ENCODE measurements around the gene ALPP.

ALPP gene

GRCh38 chr2:232395586-232395985, 17.0 kb downstream of the ALPP start:
- Histone ChIP-seq H3K79me2 (ENCODE audit: insufficient read depth, low read length) (no peaks in the 10 kb centered on the region), H2AFZ (ENCODE audit: low read depth, low read length) (no peak overlapping the region), H3K4me3 (ENCODE audit: low read depth in 1 of 2, low read length in 2 of 2) (no peak overlapping the region), H3K4me1 (ENCODE audit: insufficient read depth, low read length) (no peaks in the 10 kb centered on the region), H3K9me3 (ENCODE audit: insufficient read depth, low read length, severe bottlenecking) (no peaks in the 10 kb centered on the region), H3K27ac (ENCODE audit: low read length) (no peak overlapping the region), H3K36me3 (ENCODE audit: insufficient read depth, low read length) (no peaks in the 10 kb centered on the region), H3K27me3 (ENCODE audit: insufficient read depth, low read length, poor library complexity) (peaks cover under 1% of the 10 kb centered on the region), H3K4me2 (ENCODE audit: insufficient read depth, low read length) (no peak overlapping the region), H4K20me1 (ENCODE audit: insufficient read depth, low read length) (no peaks in the 10 kb centered on the region), H3K9ac (ENCODE audit: low read depth, low read length) (no peak overlapping the region)
- DNase-seq (no peak), ATAC-seq (ENCODE audit: insufficient read depth, low read depth) (no peak)
- no peak for TF ChIP-seq EZH2 (IDR thresholded peaks at IDR 0.05; ENCODE audit: borderline replicate concordance, low read depth, low read length, severe bottlenecking)
- TF ChIP-seq, protein P1, sequence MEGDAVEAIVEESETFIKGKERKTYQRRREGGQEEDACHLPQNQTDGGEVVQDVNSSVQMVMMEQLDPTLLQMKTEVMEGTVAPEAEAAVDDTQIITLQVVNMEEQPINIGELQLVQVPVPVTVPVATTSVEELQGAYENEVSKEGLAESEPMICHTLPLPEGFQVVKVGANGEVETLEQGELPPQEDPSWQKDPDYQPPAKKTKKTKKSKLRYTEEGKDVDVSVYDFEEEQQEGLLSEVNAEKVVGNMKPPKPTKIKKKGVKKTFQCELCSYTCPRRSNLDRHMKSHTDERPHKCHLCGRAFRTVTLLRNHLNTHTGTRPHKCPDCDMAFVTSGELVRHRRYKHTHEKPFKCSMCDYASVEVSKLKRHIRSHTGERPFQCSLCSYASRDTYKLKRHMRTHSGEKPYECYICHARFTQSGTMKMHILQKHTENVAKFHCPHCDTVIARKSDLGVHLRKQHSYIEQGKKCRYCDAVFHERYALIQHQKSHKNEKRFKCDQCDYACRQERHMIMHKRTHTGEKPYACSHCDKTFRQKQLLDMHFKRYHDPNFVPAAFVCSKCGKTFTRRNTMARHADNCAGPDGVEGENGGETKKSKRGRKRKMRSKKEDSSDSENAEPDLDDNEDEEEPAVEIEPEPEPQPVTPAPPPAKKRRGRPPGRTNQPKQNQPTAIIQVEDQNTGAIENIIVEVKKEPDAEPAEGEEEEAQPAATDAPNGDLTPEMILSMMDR (IDR thresholded peaks at IDR 0.05; ENCODE audit: borderline replicate concordance, extremely low read depth, low read length, poor library complexity, severe bottlenecking), result no peak

GRCh38 chr2:232396683-232397082, 18.1 kb downstream of the ALPP start:
- Histone ChIP-seq H3K27ac (ENCODE audit: low read length) (no peak overlapping the region), H3K4me3 (ENCODE audit: low read depth in 1 of 2, low read length in 2 of 2) (no peak overlapping the region), H3K36me3 (ENCODE audit: insufficient read depth, low read length) (no peaks in the 10 kb centered on the region), H3K79me2 (ENCODE audit: insufficient read depth, low read length) (no peaks in the 10 kb centered on the region), H3K4me2 (ENCODE audit: insufficient read depth, low read length) (no peak overlapping the region), H3K9ac (ENCODE audit: low read depth, low read length) (no peak overlapping the region), H3K27me3 (ENCODE audit: insufficient read depth, low read length, poor library complexity) (no peaks in the 10 kb centered on the region), H3K9me3 (ENCODE audit: insufficient read depth, low read length, severe bottlenecking) (no peaks in the 10 kb centered on the region), H2AFZ (ENCODE audit: low read depth, low read length) (no peak overlapping the region), H4K20me1 (ENCODE audit: insufficient read depth, low read length) (no peaks in the 10 kb centered on the region), H3K4me1 (ENCODE audit: insufficient read depth, low read length) (no peaks in the 10 kb centered on the region)
- ATAC-seq (ENCODE audit: insufficient read depth, low read depth) (no peak), DNase-seq (no peak)
- no peak for TF ChIP-seq EZH2 (IDR thresholded peaks at IDR 0.05; ENCODE audit: borderline replicate concordance, low read depth, low read length, severe bottlenecking)
- TF ChIP-seq, protein P1 (IDR thresholded peaks at IDR 0.05; ENCODE audit: borderline replicate concordance, extremely low read depth, low read length, poor library complexity, severe bottlenecking), result no peak

DNA sequence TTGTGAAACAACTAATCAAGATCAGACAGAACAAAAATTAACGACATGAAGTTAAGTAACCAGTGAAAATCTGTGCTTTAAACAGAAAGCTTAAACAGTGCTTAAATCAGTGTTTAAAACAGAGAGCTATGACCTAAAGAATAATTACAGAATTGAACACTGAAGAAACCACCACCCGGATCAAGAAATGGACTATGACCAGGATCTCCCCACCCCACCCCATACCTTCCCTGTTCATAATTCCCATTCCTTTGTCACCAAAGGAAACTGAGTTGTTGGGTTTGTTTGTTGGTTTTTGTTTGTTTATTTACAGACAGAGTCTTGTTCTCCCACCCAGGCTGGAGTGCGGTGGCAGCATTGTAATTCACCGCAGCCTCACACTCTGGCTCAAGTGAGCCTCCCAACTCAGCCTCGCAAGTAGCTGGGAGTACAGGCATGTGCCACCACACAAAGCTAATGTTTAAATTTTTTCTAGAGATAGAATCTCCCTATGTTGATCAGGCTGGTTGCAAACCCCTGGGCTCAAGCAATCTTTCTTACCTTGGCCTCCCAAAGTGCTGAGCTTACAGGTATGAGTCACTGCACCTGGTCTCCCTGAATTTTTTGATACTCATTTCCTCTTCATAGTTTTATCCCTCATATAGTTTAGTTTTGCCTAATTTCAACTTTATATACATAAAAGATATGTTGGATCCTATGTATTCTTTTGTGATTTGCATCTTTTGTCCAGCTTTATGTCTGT, 19.9 kb downstream of the ALPP start:
- Histone ChIP-seq H2AFZ (ENCODE audit: low read depth, low read length) (no peak overlapping the region), H3K4me2 (ENCODE audit: insufficient read depth, low read length) (no peak overlapping the region), H3K9me3 (ENCODE audit: insufficient read depth, low read length, severe bottlenecking) (no peaks in the 10 kb centered on the region), H3K27me3 (ENCODE audit: insufficient read depth, low read length, poor library complexity) (no peaks in the 10 kb centered on the region), H4K20me1 (ENCODE audit: insufficient read depth, low read length) (no peaks in the 10 kb centered on the region), H3K27ac (ENCODE audit: low read length) (no peak overlapping the region), H3K36me3 (ENCODE audit: insufficient read depth, low read length) (no peaks in the 10 kb centered on the region), H3K4me3 (ENCODE audit: low read depth in 1 of 2, low read length in 2 of 2) (no peak overlapping the region), H3K79me2 (ENCODE audit: insufficient read depth, low read length) (no peaks in the 10 kb centered on the region), H3K4me1 (ENCODE audit: insufficient read depth, low read length) (no peaks in the 10 kb centered on the region), H3K9ac (ENCODE audit: low read depth, low read length) (no peak overlapping the region)
- TF ChIP-seq, protein P1 (IDR thresholded peaks at IDR 0.05; ENCODE audit: borderline replicate concordance, extremely low read depth, low read length, poor library complexity, severe bottlenecking), result no peak
- no peak for TF ChIP-seq EZH2 (IDR thresholded peaks at IDR 0.05; ENCODE audit: borderline replicate concordance, low read depth, low read length, severe bottlenecking)
- DNase-seq, result no peak
- no peak for ATAC-seq (ENCODE audit: insufficient read depth, low read depth)
